OCI-LY7 (cell line): Measurements from ENCODE around the gene MAP1A.

ENCODE experiments used
- EZH2phosphoT487 ChIP-seq: fragments of 200-600 bp; sonication (generic); IDR thresholded peaks from 2 replicates; pipeline ENCODE4 v1.6.1; 2018; ENCODE audit warnings: low read depth, borderline replicate concordance, mild to moderate bottlenecking, mixed run types, antibody characterized with exemption, low read length, moderate library complexity, mixed read lengths
- TF ChIP-seq, protein P1 (sequence below): fragments of 200-600 bp; sonication (generic); conservative IDR thresholded peaks from 2 replicates; pipeline ENCODE4 v1.5.1; 2014; ENCODE audit warnings: mild to moderate bottlenecking, antibody characterized with exemption, low read length, moderate library complexity, mixed read lengths

DNA sequence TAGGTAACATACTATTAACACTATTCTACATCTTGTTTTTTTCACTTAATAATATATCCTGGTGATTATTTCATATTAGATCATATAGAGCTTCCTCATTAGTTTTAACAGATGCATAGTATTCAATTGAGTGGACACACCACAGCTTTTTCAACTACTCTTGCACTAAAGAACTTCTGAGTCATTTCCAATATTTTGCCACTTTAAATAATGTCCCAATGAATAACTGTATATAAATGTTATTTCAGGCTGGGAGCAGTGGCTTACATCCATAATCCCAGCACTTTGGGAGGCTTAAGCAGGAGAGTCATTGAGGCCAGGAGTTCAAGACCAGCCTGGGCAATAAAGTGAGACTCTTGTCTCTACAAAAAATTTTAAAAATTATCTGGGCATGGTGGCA lies 26.9 kb downstream of the MAP1A start:
- TF ChIP-seq, protein P1, sequence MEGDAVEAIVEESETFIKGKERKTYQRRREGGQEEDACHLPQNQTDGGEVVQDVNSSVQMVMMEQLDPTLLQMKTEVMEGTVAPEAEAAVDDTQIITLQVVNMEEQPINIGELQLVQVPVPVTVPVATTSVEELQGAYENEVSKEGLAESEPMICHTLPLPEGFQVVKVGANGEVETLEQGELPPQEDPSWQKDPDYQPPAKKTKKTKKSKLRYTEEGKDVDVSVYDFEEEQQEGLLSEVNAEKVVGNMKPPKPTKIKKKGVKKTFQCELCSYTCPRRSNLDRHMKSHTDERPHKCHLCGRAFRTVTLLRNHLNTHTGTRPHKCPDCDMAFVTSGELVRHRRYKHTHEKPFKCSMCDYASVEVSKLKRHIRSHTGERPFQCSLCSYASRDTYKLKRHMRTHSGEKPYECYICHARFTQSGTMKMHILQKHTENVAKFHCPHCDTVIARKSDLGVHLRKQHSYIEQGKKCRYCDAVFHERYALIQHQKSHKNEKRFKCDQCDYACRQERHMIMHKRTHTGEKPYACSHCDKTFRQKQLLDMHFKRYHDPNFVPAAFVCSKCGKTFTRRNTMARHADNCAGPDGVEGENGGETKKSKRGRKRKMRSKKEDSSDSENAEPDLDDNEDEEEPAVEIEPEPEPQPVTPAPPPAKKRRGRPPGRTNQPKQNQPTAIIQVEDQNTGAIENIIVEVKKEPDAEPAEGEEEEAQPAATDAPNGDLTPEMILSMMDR = no peak
- TF ChIP-seq EZH2phosphoT487 = no peak
